GM23338 (cell line): ENCODE results near the gene ATP6V1F.

Experiments
- EZH2 ChIP-seq: fragments of 200-600 bp; sonication (generic); IDR thresholded peaks from one replicate; pipeline ENCODE4 v1.8.0; 2017; ENCODE audit warnings: antibody characterized with exemption, mild to moderate bottlenecking, low read depth; ENCODE audit not compliant: unreplicated experiment
- EZH2phosphoT487 ChIP-seq: fragments of 200-600 bp; sonication (generic); IDR thresholded peaks from one replicate; pipeline ENCODE4 v1.8.1; 2018; ENCODE audit warnings: antibody characterized with exemption; ENCODE audit not compliant: unreplicated experiment
- REST ChIP-seq: IDR thresholded peaks from one replicate; pipeline ENCODE4 v1.6.1; 2018; ENCODE audit warnings: antibody characterized with exemption; ENCODE audit not compliant: unreplicated experiment
- TF ChIP-seq, protein P1 (sequence below), 2 experiments: fragments of 200-600 bp in 1 of 2; sonication (generic) in 1 of 2; conservative IDR thresholded peaks; 2 replicates each; pipeline versions ENCODE4 v1.5.1 to v1.6.1; 2016 to 2017; ENCODE audit warnings: antibody characterized with exemption in 2 of 2, low read depth in 2 of 2, mild to moderate bottlenecking in 2 of 2, moderate library complexity in 1 of 2

DNA sequence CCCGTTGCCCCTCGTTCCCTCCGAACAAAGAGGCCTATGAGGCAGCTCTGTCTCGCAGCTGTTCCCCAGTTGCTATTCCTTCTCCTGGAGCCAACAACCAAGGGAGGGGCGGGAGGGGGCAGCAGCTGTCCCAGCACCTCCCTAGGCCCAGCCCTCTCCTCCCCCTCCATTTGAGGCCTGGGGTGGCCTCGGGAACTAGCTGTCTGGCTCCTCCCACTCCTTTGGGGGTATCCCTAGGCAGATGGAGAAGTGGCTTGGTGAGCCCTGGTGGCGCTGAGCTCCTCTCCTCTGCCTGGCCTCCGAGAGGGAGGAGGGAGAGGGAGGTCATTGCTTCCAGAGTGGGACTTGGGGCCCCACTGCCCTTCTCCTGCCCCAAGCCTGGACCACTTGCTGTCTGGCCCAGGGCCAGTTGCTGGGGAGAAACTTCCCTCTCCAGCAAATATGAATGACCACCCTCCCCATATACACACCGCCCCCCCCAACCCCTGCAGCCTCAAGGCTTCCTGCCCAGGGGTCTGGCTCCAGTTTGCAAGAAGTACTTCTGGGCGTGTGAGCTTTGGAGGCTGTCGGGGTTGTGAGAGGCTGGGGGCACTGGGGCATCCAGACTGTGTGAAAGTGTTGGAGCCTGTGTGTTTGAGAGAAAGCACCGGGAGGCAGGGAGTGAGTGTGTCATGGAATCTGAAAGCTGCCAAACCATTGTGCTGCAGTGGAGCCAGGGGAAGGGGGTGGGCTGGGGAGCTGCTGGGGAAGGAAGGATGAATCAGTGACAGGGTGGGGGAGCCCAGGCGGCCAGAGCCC is 29.3 kb upstream of the ATP6V1F start:
- TF ChIP-seq EZH2, result no peak
- TF ChIP-seq, protein P1, sequence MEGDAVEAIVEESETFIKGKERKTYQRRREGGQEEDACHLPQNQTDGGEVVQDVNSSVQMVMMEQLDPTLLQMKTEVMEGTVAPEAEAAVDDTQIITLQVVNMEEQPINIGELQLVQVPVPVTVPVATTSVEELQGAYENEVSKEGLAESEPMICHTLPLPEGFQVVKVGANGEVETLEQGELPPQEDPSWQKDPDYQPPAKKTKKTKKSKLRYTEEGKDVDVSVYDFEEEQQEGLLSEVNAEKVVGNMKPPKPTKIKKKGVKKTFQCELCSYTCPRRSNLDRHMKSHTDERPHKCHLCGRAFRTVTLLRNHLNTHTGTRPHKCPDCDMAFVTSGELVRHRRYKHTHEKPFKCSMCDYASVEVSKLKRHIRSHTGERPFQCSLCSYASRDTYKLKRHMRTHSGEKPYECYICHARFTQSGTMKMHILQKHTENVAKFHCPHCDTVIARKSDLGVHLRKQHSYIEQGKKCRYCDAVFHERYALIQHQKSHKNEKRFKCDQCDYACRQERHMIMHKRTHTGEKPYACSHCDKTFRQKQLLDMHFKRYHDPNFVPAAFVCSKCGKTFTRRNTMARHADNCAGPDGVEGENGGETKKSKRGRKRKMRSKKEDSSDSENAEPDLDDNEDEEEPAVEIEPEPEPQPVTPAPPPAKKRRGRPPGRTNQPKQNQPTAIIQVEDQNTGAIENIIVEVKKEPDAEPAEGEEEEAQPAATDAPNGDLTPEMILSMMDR (conservative IDR thresholded peaks at IDR 0.05; ENCODE audit: low read depth in 2 of 2), result no peak
- no peak for TF ChIP-seq EZH2phosphoT487
- no peak for TF ChIP-seq REST
